GM19043 (cell line): ENCODE measurements around the gene GALNT1.

Source experiments
- ATAC-seq: cut with Tn5 transposase; IDR thresholded peaks from one replicate; pipeline ENCODE4 v1.9.1; 2021; ENCODE audit warnings: low read depth; ENCODE audit not compliant: unreplicated experiment

Gene GALNT1

DNA sequence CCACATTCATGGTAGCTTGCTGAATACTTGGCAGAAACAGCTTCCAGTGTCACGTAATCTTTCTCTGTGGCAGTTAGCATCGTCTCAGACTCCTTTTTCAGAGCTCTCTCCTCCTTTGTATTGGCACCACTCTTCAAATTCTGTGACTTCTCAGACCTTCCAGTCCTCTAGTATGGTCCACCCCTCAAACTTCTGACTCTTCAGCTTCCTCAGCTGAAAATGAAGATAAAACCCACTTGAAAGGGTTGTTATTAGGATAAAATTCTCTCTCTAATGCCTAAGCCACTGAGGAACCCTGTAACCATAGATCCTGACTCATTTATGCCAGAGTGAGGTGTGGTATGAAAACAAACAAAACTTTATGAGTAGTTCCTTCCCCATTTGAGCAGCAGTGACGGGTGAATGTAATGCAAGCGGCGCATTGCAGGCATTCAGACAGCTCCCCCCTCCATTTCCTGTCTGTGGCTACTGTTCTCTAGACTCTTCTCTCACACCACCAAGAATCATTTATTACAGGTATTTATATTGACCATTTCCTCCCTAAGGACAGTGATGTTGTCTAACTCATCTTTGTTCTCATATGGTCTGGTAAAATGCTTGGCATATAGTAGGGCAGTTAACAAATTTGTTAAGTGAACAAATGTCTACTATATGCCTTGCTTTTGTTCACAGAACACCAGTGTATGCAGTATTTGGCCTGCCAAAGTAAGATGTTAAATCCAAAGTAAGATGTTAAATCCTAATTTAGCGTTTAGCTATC lies 35.3 kb downstream of the GALNT1 start:
- ATAC-seq, result peak; percentile 96

GRCh38 chr18:35617865-35618264 lies 36.3 kb downstream of the GALNT1 start:
- no peak for ATAC-seq

DNA sequence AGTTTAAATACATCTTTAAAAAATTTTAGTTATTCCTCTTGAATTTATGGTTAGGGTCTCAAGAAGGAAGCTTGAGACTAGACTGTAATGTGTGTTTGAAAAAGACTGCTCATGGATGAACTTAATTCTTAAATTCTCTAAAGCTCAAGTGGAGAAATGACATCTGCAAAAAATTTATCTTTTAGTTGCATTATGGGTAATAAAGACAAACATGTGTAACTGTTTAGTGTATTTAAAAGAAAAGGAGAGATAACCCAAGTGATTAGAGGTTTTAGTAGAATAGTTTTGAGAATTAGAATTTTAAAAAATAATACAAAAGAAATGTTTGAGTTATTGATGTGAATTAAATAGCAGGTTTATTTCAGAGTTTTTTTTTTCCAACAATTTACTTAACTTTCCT lies 36.7 kb downstream of the GALNT1 start:
- no peak for ATAC-seq

- ATAC-seq, result no peak
Measured at GRCh38 chr18:35618696-35619095, 37.2 kb downstream of the GALNT1 start.

GRCh38 chr18:35619464-35619863 lies 37.9 kb downstream of the GALNT1 start:
- ATAC-seq, result no peak

- ATAC-seq, result no peak
Measured at GRCh38 chr18:35619941-35620340, 38.4 kb downstream of the GALNT1 start.

- no peak for ATAC-seq
Measured at GRCh38 chr18:35620765-35621164, 39.2 kb downstream of the GALNT1 start.

DNA sequence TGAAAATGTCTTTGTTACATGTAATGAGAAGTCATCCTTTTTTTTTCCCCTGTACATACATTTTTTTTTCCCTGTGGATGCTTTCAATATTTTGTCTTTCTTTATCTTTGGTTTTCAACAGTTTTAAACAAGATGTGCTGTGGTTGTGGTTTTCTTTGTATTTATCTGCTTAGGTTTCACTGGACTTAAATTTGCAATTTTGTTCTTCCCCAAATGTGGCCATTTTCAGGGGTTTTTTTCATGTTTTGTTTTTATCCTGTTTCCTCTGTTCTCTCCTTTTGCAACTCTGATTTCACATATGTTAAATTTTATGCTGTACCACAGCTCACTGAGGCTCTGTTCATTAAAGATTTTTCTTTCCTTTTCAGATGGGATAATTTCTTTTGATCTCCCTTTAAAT lies 41.7 kb downstream of the GALNT1 start:
- ATAC-seq, result no peak

DNA sequence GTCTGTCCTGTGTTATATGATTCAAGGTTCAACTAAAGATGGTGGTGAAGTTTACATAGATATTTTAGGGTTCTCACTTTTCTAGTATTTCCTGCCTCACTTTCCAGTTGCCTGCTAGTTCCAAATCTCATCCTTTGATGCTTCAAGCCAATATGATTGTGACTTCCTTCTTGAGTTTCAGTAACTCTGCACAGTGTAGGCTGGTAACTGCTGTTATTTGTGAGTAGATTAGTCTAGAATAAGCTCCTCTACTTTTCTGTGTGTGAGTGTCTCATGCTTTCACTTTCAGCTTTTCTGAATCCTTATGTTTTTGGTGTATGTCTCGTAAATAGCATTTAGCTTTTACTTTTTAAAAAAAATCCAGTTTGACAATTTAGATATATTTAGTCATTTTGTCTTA lies 42.6 kb downstream of the GALNT1 start:
- ATAC-seq, result peak; percentile 68

DNA sequence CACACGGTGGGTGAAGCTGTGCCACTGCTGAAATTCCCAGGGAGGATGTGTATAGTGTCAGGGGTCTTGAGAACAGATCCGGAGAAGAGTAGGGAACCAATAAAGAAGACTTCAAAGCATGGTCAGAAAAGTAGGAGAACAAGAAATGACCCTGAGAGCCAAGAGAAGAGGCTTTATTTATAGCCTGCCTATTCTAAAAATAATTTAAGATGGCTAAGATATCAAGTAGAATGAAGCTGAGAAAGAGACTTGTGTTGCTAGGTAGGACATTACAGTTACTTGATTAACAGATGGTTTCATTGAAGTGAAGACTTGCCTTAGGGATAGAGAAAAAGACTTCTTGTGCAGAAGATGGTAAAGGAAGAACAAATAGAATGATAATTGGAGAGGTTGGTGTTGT lies 43.7 kb downstream of the GALNT1 start:
- ATAC-seq, result no peak

DNA sequence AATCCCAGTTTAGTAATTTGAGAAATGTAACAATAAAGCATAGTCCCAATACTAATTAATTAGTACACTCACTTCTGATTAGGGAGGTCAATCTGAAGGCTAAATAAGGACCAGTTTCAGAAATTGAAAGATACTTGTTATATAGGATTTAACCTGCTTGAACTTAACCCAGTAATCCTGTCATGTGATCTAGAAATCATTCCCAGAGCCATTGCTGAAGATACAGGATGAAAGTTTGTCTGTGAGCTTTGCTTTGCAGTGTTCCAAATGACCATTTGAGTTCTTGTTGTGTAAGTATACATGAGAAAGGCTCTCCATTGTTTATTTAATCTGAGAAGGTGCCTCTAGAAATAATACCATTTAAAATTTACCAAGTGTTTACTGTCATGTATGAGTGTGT lies 52.2 kb downstream of the GALNT1 start:
- no peak for ATAC-seq

GRCh38 chr18:35634323-35634722 lies 52.8 kb downstream of the GALNT1 start:
- ATAC-seq, result no peak

DNA sequence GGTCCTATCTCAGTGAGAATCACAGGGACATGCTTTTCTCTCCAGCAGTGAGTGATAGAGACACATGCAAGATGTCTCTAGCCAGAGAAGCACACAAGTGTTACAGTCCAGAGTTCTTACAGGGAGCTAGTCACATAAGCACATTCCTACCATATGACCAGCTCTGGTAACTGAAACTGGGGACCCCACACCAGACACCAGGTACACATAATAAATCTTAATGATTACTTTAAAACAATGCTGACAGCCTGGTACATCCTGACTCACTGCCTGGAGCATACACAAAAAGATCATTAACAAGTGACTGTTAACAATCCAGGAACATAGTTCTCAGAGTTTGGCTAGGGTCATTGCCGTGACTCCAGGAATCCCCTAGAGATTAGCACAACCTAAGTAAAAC lies 53.6 kb downstream of the GALNT1 start:
- ATAC-seq, result no peak

DNA sequence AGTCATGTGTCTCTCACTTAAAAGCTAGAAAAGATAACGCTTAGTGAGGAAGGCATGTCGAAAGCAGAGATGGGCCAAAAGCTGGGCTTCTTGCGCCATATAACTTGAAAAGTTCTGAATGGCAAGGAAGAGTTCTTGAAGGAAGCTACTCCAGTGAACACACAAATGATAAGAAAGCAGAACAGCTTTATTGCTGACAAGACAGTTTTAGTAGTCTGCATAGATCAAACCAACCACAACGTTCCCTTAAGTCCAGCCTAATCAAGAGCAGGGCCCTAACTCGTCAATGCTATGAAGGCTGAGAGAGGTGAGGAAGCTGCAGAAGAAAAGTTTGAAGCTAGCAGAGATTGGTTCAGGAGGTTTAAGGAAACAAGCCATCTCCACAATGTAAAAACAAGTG lies 55.7 kb downstream of the GALNT1 start:
- ATAC-seq, result no peak

GRCh38 chr18:35639296-35639695 lies 57.8 kb downstream of the GALNT1 start:
- no peak for ATAC-seq

GRCh38 chr18:35641467-35641866 lies 59.9 kb downstream of the GALNT1 start:
- ATAC-seq, result no peak

- ATAC-seq, result no peak
Measured at GRCh38 chr18:35641916-35642315, 60.4 kb downstream of the GALNT1 start.

DNA sequence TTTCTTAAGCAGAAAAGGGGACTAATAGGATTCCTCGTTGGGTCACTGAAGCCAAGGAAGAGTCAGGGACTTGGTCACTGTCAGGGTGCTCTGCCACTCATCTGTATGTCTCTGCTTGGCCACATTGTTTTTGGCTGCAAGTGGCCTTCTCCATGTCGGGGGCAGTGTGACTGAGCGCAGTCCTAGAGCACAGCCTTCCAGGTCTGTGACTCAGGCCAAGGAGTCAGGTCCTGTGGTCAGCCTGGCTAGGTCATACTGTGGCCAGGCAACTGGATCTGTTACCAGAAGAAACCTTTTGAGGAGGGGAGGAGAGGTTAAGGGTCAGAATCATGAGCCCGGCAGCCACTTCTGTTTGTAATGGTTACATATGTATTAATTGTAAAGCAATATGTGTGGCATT lies 61.3 kb downstream of the GALNT1 start:
- ATAC-seq, result no peak

DNA sequence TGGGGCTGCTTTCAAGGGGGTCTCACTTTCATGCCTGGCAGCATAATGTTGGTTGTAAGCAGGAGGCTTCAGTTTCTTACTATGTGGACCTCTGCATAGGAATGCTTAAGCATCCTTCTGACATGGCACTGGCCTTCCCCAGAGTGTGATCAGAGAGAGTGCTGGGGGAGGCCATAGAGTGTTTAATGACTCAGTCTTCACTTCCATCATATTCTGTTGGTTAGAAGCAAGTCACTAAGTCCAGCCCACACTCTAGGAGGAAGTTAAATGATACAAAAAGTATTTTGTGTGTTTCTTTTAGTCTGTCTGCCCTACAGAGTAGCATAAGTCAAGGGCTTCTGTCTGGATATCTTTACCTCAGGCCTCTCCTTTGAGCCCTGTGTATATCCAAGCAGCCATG lies 64.9 kb downstream of the GALNT1 start:
- ATAC-seq, result no peak

DNA sequence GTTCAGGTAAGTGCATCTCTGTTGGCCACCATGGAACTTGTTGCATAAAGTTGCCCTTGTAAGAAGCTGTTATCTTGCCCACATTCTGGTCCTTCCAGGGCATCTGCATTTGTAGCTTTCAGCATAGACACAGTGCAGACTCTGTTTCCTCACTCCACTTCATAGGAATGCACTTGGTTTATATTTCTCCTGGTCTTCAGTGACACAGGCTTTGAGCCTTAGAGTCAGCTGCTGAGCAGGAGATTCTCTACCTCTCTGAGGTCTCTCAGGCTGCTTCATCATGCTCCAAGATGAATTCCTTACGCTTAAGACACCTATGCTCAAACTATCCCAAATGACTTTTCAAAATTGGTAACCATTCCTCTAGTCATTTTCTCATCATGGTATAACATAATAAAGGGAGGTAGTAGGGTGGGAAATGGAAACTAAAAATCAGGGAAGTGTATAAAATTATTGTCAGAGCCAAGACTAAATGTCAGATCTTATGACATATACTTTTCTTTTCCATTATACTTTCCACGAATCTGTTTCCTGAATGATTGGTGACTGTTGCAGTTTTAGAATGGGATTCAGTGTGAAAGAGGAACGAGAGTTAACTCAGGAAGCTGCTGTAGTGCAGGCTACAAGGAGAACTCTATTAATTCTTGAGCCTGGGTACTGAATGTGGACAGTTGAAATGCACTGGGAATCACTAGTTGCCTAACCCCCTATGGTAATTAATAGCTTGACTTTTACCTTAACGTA lies 72.0 kb downstream of the GALNT1 start:
- ATAC-seq, result no peak

GRCh38 chr18:35658112-35658511 lies 76.6 kb downstream of the GALNT1 start:
- no peak for ATAC-seq

- ATAC-seq, result no peak
Measured at GRCh38 chr18:35661483-35662146, 80.1 kb downstream of the GALNT1 start.
